Body of pancreas (tissue), 4 donors: Measurements from ENCODE around the gene DTYMK.

ENCODE experiments used
- POLR2A ChIP-seq, 3 donors: fragments of 450-650 bp; IDR thresholded peaks; one replicate each; pipeline ENCODE4 v1.6.1; 2016; ENCODE audit warnings: antibody characterized with exemption in 3 of 3, mild to moderate bottlenecking in 2 of 3
- TF ChIP-seq, protein P1 (sequence below), 7 experiments: fragments of 450-650 bp in 4 of 7; fragments of 200-600 bp in 3 of 7; sonication (generic) in 3 of 7; IDR thresholded peaks; one replicate each; pipeline ENCODE4 v1.5.1; 2016 to 2019; ENCODE audit warnings: antibody characterized with exemption in 7 of 7

DNA sequence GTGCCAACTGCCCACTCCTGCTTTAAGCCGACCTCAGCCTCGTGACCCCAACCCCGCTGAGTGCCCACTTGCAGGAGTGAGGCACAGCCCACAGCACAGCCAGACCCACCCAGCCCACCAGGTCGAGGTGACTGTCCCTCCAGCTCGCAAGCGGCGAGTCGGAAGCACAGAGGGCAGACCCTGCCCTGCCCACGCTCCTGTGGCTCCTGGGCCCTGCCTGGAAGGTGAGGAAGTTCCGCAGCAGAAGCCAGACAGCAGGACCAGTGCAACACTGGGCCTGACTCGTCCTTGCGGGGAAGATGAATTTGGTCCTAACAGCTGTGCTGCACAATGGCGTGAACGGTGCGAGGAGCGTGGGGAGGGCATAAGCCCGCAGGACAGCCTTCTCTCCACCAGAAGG lies 9.9 kb downstream of the DTYMK start:
- TF ChIP-seq, protein P1, sequence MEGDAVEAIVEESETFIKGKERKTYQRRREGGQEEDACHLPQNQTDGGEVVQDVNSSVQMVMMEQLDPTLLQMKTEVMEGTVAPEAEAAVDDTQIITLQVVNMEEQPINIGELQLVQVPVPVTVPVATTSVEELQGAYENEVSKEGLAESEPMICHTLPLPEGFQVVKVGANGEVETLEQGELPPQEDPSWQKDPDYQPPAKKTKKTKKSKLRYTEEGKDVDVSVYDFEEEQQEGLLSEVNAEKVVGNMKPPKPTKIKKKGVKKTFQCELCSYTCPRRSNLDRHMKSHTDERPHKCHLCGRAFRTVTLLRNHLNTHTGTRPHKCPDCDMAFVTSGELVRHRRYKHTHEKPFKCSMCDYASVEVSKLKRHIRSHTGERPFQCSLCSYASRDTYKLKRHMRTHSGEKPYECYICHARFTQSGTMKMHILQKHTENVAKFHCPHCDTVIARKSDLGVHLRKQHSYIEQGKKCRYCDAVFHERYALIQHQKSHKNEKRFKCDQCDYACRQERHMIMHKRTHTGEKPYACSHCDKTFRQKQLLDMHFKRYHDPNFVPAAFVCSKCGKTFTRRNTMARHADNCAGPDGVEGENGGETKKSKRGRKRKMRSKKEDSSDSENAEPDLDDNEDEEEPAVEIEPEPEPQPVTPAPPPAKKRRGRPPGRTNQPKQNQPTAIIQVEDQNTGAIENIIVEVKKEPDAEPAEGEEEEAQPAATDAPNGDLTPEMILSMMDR (IDR thresholded peaks at IDR 0.05), result no peak
- no peak for TF ChIP-seq POLR2A (IDR thresholded peaks at IDR 0.05)
